Tibial nerve (tissue), 4 donors: ENCODE data around the gene ZNF716. TPM values are rescaled to one million over a fixed set of nuclear protein-coding genes. Genes with fewer than 3 reads are reported as not detected.
"Not testable (repeated sequence)": the region's sequence is repeated elsewhere in the genome, so short reads cannot be mapped to it uniquely, and the experiment has no call there.

Source experiments
- DNase-seq, 2 donors: peaks; one replicate each; pipeline ENCODE4 v3.0.0-alpha.2; 2019; ENCODE audit warnings: low spot score in 2 of 2
- H3K27ac ChIP-seq, 4 donors: fragments of 200-600 bp; sonication (generic) in 3 of 4; one replicate each; pipeline ENCODE4 v1.5.1; 2017 to 2019; ENCODE audit warnings: mild to moderate bottlenecking in 1 of 4
- H3K27me3 ChIP-seq, 2 donors: fragments of 200-600 bp; sonication (generic) in 1 of 2; one replicate each; pipeline versions ENCODE4 v1.5.1 to v1.6.0; 2017 to 2019
- H3K36me3 ChIP-seq, 3 donors: fragments of 200-600 bp; sonication (generic); one replicate each; pipeline ENCODE4 v1.5.1; 2018 to 2019
- H3K4me1 ChIP-seq, 4 donors: fragments of 200-600 bp; sonication (generic) in 3 of 4; one replicate each; pipeline ENCODE4 v1.5.1; 2017 to 2019
- H3K4me3 ChIP-seq, 4 donors: fragments of 200-600 bp; sonication (generic) in 3 of 4; one replicate each; pipeline ENCODE4 v1.5.1; 2017 to 2019; ENCODE audit warnings: mild to moderate bottlenecking in 1 of 4, moderate library complexity in 1 of 4
- H3K9me3 ChIP-seq, 4 donors: fragments of 200-600 bp; sonication (generic) in 3 of 4; one replicate each; pipeline ENCODE4 v1.5.1; 2017 to 2019
- CTCF ChIP-seq, 5 experiments: fragments of 200-600 bp in 3 of 5; fragments of 450-650 bp in 2 of 5; sonication (generic) in 3 of 5; IDR thresholded peaks; one replicate each; pipeline ENCODE4 v1.5.1; 2016 to 2019; ENCODE audit warnings: antibody characterized with exemption in 5 of 5, mild to moderate bottlenecking in 3 of 5, moderate library complexity in 2 of 5
- EP300 ChIP-seq, 2 donors: sonication (generic); formaldehyde crosslinking; IDR thresholded peaks; one replicate each; pipeline ENCODE4 v1.6.1; 2017; ENCODE audit warnings: antibody characterized with exemption in 2 of 2, mild to moderate bottlenecking in 1 of 2
- POLR2A ChIP-seq, 2 donors: fragments of 450-650 bp; IDR thresholded peaks; one replicate each; pipeline ENCODE4 v1.6.1; 2017; ENCODE audit warnings: antibody characterized with exemption in 2 of 2, mild to moderate bottlenecking in 2 of 2, moderate library complexity in 2 of 2
- WGBS, 2 donors: methylation state at CpG; one replicate each; pipeline ENCODE4 v1.1.5; 2018; 5-methylcytosine and 5-hydroxymethylcytosine counted together
- total RNA-seq, 4 donors: library from RNA; depleted of rRNA; stranded (reverse); fragments of >200 nt; gene quantifications; one replicate each; pipeline ENCODE4 v1.1.0, GENCODE V29; 2016

The ZNF716 gene
- total RNA-seq, 4 donors from 2014 or later: not detected

GRCh38 chr7:57438244-57438643 lies 11.7 kb upstream of the ZNF716 start:
- no peak for DNase-seq
- 78 to 80% methylated on average over 1 to 6 of the region's 7 CpGs for WGBS, 2 donors
- no peaks in the 10 kb centered on the region for H3K36me3 ChIP-seq
- H3K4me3 ChIP-seq: no peak overlapping the region
- H3K9me3 ChIP-seq: peaks cover 0 to 48% (median 0%) of the 10 kb centered on the region in 4 donors
- H3K4me1 ChIP-seq: no peaks in the 10 kb centered on the region
- TF ChIP-seq EP300 (IDR thresholded peaks at IDR 0.05) (no peak), CTCF (IDR thresholded peaks at IDR 0.05) (no peak), POLR2A (IDR thresholded peaks at IDR 0.05) (no peak)
- H3K27me3 ChIP-seq: no peaks in the 10 kb centered on the region
- H3K27ac ChIP-seq: no peak overlapping the region

- TF ChIP-seq EP300 (IDR thresholded peaks at IDR 0.05) (no peak), CTCF (IDR thresholded peaks at IDR 0.05) (no peak), POLR2A (IDR thresholded peaks at IDR 0.05) (no peak)
- H3K27me3 ChIP-seq: no peaks in the 10 kb centered on the region
- no peak overlapping the region for H3K4me3 ChIP-seq
- no peak overlapping the region for H3K27ac ChIP-seq
- no peaks in the 10 kb centered on the region for H3K36me3 ChIP-seq
- no peaks in the 10 kb centered on the region for H3K4me1 ChIP-seq
- no peak for DNase-seq
- peaks cover 0 to 43% (median 0%) of the 10 kb centered on the region in 4 donors for H3K9me3 ChIP-seq
These were observed 6.4 kb upstream of the ZNF716 start for GRCh38 chr7:57443567-57443966.

GRCh38 chr7:57469186-57469828 lies 19.3 kb downstream of the ZNF716 start:
- H3K4me1 ChIP-seq, DNase-seq, H3K36me3 ChIP-seq, H3K27ac ChIP-seq, H3K4me3 ChIP-seq, H3K27me3 ChIP-seq: not testable (repeated sequence)
- 73 to 83% methylated on average over 3 of the region's 3 CpGs for WGBS, 2 donors
- peaks cover 0 to 71% (median 15%) of the 10 kb centered on the region in 4 donors for H3K9me3 ChIP-seq

- H3K36me3 ChIP-seq, DNase-seq, H3K9me3 ChIP-seq, H3K4me3 ChIP-seq, H3K4me1 ChIP-seq, H3K27ac ChIP-seq, H3K27me3 ChIP-seq: not testable (repeated sequence)
These were observed 30.3 kb downstream of the ZNF716 start for GRCh38 chr7:57480304-57480703.

- DNase-seq, H3K4me3 ChIP-seq, H3K27ac ChIP-seq, H3K27me3 ChIP-seq, H3K36me3 ChIP-seq, H3K4me1 ChIP-seq: not testable (repeated sequence)
- H3K9me3 ChIP-seq: peaks cover 0 to 40% (median 0%) of the 10 kb centered on the region in 4 donors
- 82 to 87% methylated on average over 21 of the region's 21 CpGs for WGBS, 2 donors
These were observed 35.0 kb downstream of the ZNF716 start for GRCh38 chr7:57485022-57485421.

- peaks cover 0 to 57% (median 0%) of the 10 kb centered on the region in 4 donors for H3K9me3 ChIP-seq
These were observed 38.0 kb downstream of the ZNF716 start for GRCh38 chr7:57487957-57488356.

GRCh38 chr7:57495111-57495510 lies 45.1 kb downstream of the ZNF716 start:
- not testable (repeated sequence) for H3K27ac ChIP-seq, H3K36me3 ChIP-seq, H3K4me1 ChIP-seq, H3K27me3 ChIP-seq, DNase-seq, H3K4me3 ChIP-seq
- peaks cover 0 to 50% (median 0%) of the 10 kb centered on the region in 4 donors for H3K9me3 ChIP-seq
- WGBS, 2 donors: 81 to 83% methylated on average over 8 of the region's 8 CpGs

More at GRCh38 chr7:57487957-57488356, 38.0 kb downstream of the ZNF716 start:
- WGBS, 2 donors: 78 to 88% methylated on average over 13 of the region's 13 CpGs
- Histone ChIP-seq H3K36me3 (no peaks in the 10 kb centered on the region), H3K27me3 (no peaks in the 10 kb centered on the region), H3K27ac (no peak overlapping the region), H3K4me1 (no peaks in the 10 kb centered on the region), H3K4me3 (no peak overlapping the region)
- no peak for TF ChIP-seq CTCF (IDR thresholded peaks at IDR 0.05)
- no peak for TF ChIP-seq POLR2A (IDR thresholded peaks at IDR 0.05)
- no peak for TF ChIP-seq EP300 (IDR thresholded peaks at IDR 0.05)
- DNase-seq: no peak
